IPS-11a (cell line): ENCODE data around the gene LPAR5.
"Not testable (repeated sequence)": the region's sequence is repeated elsewhere in the genome, so short reads cannot be mapped to it uniquely, and the experiment has no call there.

ENCODE experiments used
- H3K4me3 ChIP-seq: one replicate; pipeline ENCODE4 v1.5.1; 2013; ENCODE audit warnings: low read depth, low read length, control low read depth

The LPAR5 gene

GRCh38 chr12:6607751-6608591 lies 27.8 kb downstream of the LPAR5 start:
- no peak overlapping the region for H3K4me3 ChIP-seq

GRCh38 chr12:6606331-6607131 lies 29.2 kb downstream of the LPAR5 start:
- H3K4me3 ChIP-seq: peak overlapping the region; percentile 60

- H3K4me3 ChIP-seq: peak overlapping the region; percentile 60
These were observed 30.1 kb downstream of the LPAR5 start for GRCh38 chr12:6605421-6606330.

- no peak overlapping the region for H3K4me3 ChIP-seq
These were observed 31.3 kb downstream of the LPAR5 start for GRCh38 chr12:6604259-6605029.

- H3K4me3 ChIP-seq: no peak overlapping the region
These were observed 32.6 kb downstream of the LPAR5 start for GRCh38 chr12:6603095-6603567.

- no peak overlapping the region for H3K4me3 ChIP-seq
These were observed 33.2 kb downstream of the LPAR5 start for GRCh38 chr12:6602526-6602925.

- H3K4me3 ChIP-seq: not testable (repeated sequence)
These were observed 40.1 kb downstream of the LPAR5 start for GRCh38 chr12:6595673-6596072.

- no peak overlapping the region for H3K4me3 ChIP-seq
These were observed 43.7 kb downstream of the LPAR5 start for GRCh38 chr12:6592087-6592486.

- not testable (repeated sequence) for H3K4me3 ChIP-seq
These were observed 49.2 kb downstream of the LPAR5 start for GRCh38 chr12:6586569-6586968.

- no peak overlapping the region for H3K4me3 ChIP-seq
These were observed 51.5 kb downstream of the LPAR5 start for GRCh38 chr12:6584293-6584692.

- H3K4me3 ChIP-seq: no peak overlapping the region
These were observed 52.8 kb downstream of the LPAR5 start for GRCh38 chr12:6582959-6583358.

- H3K4me3 ChIP-seq: no peak overlapping the region
These were observed 53.6 kb downstream of the LPAR5 start for GRCh38 chr12:6582196-6582595.

- H3K4me3 ChIP-seq: no peak overlapping the region
These were observed 60.1 kb downstream of the LPAR5 start for GRCh38 chr12:6575648-6576047.

- H3K4me3 ChIP-seq: no peak overlapping the region
These were observed 61.0 kb downstream of the LPAR5 start for GRCh38 chr12:6574576-6575295.

GRCh38 chr12:6573001-6573400 lies 62.8 kb downstream of the LPAR5 start:
- H3K4me3 ChIP-seq: no peak overlapping the region

- no peak overlapping the region for H3K4me3 ChIP-seq
These were observed 65.4 kb downstream of the LPAR5 start for GRCh38 chr12:6570264-6570887.

GRCh38 chr12:6569786-6570185 lies 66.0 kb downstream of the LPAR5 start:
- no peak overlapping the region for H3K4me3 ChIP-seq

- H3K4me3 ChIP-seq: no peak overlapping the region
These were observed 66.4 kb downstream of the LPAR5 start for GRCh38 chr12:6569312-6569711.
